ENCODE measurements around the gene SNCAIP.

The SNCAIP gene

DNA sequence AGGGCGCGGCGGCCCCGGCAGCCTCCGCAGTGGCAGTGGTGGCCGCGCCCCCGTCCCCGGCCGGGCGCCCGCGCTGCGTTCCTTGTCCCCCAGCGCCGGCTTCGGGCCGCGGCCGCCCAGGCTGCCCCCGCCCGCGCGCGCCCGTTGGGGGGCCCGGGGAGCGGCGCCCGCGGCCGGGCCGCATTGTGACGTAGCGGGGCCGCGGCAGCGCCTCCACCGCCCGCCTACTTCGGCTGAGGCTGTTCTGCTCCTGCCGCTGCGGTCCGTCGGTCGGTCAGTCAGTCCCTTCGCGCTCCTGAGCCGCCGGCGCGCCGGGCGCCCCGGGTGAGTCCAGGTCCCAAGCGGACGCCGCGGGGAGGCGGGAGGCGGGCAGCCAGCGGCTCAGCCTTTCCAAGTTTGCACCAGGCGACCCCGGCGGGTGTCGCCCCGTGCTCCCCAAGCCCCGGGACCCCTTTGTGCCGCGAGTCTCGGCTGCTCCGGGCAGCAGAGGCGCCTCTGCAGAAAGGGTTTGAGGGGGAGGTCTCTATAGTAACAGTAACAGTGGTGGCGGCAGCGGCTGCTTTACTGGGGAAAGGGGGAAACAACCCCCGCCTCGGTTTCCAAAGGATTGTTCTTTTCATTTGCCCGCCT, at the start of gene SNCAIP:
Gene SNCAIP (plus strand): TSS at position 277 of the 630 bp plus-strand sequence. CDS start 78,898 bp downstream, outside the sequence.
- peak; percentile 64 for DNase-seq

GRCh38 chr5:122263352-122264030, 48.5 kb upstream of the SNCAIP start:
- DNase-seq, result no peak

DNA sequence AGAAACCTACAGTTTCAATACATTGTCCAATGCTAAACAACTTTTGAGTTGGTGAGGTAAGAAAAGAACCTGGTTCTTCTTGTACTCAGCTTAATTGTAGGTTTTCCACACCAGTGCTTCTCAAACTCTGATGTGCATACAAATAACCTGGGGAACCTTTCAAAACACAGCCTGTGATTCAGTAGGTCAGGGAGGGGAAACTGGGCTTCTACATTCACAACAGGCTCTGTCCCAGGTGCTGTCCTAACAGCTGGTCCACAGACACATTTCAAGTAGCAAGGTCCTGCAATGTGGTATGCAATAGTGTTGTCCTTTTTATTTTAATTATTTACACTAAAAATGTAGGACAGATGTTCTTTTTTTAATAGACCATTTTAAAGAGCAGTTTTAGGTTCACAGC, 47.4 kb upstream of the SNCAIP start:
- no peak for DNase-seq

DNA sequence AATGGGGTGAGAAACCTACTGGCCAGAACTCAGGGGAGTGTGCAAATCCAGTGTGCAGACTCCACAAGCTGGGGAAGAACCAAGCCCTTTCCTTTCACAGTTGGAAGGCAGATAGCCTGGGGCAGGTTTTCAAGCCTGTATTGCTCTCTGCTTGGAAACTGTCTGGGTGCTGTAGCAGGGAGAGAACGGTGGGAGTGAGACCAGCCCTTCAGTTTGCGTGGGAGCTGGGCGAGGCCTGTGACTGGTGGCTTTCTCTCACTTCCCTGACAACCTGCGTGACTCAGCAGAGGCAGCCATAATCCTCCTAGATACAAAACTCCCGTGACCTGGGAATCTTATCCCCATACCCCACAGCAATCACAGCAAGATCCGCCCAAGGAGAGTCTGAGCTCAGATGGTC, 44.9 kb upstream of the SNCAIP start:
- no peak for DNase-seq

GRCh38 chr5:122273696-122274095, 38.3 kb upstream of the SNCAIP start:
- DNase-seq, result no peak

GRCh38 chr5:122283592-122283991, 28.4 kb upstream of the SNCAIP start:
- no peak for DNase-seq

- no peak for DNase-seq
Observed at GRCh38 chr5:122286541-122286940, 25.5 kb upstream of the SNCAIP start.

DNA sequence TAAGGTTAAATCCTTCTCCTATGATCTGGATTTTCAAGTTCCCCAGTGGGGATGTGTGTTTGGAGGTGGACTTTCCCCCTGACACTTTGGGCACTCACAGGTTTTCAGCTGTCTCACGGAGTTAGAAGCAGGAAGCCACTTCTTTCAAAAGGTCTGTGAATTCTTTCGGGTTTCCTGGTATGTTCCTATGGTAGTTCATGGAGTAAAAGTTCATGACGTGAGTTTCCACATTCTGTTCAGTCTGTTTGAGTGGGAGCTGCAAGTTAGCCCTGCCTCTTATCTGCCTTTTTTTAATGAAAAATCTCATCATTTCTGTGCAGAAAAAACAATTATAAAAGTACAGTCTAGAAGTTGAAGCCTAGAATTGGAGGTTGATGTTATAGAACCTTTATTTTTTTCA, 24.9 kb upstream of the SNCAIP start:
- DNase-seq, result no peak

DNA sequence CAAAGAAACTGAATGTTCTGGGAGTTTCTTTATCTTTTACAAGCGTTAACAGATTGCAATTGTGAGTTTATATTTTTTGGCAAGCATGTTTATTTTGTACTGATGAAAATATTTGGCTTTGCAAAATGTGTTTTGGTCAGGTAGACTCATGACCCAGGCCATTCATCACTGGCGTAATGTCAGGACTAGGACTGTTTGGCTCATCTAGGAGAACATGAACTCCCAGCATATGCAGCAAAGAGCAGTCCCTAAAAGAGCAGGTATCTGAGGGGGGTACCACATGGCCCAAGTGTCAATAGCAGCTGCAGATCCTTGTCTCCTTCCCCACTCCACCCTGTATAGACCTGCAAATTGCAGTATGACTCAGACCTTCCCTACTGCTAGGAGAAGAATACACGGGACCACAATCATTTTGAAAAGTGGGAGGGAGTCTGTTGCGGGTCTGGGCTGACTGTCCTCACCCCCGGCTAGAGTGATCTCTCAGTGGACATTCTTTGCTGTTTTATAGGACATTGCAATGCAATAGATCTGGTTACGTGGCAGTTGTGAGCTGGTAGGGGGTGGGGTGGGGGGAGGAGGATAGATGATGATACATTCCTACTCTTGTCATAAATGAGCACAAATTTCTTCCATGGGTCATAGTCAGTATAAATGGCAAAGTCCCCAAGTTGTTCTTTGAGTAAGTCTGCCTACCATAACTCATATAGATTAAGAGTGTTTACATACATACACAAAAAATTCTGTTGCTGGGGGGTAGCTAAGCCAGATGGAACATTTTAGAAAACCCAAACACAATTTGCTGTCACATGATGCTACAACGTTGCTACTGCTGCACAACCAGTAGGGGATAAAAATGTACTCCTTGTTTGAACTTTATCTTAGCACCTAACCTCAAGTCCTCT, 20.8 kb upstream of the SNCAIP start:
- no peak for DNase-seq

DNA sequence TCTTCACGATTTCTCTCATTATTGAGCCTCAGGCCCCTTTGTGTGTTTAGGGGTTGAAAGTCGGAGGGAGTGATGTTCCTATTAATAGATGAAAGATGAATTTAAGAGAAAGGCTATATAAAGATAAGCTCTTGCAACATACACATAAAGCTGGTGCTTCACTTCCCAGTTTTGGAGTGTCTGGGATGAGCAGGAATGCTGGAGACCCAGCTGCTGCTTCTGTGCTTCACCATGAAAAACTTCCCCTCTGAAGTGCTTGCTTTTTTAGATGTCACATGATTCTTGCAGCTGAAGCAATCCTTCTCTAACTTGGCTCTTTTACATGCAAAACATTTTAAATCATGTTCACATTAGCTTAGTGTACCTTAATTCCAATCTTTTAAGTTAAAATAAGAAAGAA, 19.7 kb upstream of the SNCAIP start:
- DNase-seq, result no peak

GRCh38 chr5:122295138-122295537, 16.9 kb upstream of the SNCAIP start:
- peak; percentile 18 for DNase-seq

- DNase-seq, result no peak
Observed at GRCh38 chr5:122296871-122297270, 15.2 kb upstream of the SNCAIP start.

GRCh38 chr5:122297587-122298298, 14.3 kb upstream of the SNCAIP start:
- DNase-seq, result no peak

- DNase-seq, result no peak
Observed at GRCh38 chr5:122300374-122300773, 11.7 kb upstream of the SNCAIP start.

DNA sequence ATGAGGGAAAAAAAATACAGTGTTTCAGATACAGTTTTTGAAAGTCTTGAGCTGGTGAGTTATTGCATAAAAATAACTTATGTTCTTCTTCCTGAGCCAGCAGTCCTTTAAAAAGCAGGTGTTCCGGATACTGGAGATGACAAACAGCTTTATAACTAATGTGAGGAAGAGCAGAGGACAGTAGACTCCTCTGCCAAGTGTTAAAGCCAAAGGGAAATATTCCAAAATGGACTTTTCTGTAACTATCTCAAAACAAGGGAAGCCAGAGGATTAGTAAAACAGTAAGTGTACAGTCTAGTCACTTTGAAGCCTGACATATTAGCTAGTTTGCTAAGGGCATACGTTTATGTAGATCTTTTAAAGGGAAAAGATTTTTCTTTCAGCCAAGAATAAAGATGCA, 11.0 kb upstream of the SNCAIP start:
- no peak for DNase-seq

- no peak for DNase-seq
Observed at GRCh38 chr5:122304471-122305215, 7.4 kb upstream of the SNCAIP start.

DNA sequence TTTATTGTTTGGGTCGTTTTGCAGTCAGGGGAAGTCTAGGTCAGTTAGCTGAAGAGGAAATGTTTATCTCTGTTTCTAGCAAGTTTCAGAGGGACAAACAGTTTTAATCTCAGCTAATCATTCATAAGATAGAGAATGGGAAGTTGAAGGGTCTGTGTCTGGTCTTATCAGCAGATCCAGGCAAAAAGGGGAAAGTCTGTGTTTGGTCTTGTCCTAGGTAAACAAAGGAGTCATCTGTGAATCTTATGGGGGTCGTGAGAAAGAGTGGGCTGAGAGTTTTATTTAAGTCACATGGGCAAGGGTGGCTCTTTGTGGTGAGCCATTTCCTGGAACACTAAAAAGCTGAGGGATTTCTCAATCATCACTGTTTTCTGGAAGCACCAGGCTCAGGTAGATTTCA, 5.6 kb upstream of the SNCAIP start:
- DNase-seq, result no peak

DNA sequence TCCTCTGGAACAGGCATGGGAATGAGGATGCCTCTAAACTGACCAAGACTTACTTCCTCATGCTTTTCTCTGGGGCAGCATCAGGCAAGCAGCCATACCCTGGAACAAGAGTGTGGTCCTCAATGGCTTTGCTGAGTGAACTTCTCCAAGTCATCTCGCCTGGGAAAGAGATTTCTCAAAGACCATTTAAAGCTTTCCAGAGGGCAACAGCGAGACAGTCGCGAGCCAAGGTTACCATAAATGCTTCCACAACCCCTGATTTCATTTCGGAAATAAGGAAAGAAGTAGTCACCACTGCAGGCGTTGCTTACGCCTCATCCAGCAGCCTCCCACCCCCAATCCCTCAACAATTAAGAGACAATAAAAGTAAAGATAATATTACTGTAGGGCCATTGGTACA, 1.1 kb upstream of the SNCAIP start:
- no peak for DNase-seq

DNA sequence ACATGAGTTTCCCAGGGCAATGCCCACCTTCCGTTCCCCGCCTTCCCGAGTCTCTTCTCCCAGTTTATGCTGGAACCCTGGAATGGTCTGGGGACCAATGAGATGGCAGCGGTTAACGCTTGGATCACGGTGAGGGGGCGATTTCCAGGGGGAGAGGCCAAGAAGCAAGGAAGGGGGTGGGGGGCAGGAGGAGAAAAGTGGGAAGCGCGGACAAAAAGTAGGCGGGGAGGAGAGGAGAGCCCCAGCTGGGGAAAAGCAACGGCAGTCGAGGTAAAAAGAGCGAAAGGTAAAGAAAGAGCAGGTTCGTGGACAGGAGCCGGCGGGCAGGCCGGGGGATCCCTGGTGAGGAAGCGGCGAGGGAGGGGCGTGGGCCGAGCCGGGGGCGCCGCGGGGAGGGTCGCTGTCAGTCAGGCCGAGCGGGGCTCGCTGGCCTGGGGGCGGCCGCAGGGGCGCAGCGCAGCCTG, 508 bp upstream of the SNCAIP start:
- peak; percentile 47 for DNase-seq

GRCh38 chr5:122312591-122313406, 762 bp downstream of the SNCAIP start:
- peak; percentile 68 for DNase-seq

DNA sequence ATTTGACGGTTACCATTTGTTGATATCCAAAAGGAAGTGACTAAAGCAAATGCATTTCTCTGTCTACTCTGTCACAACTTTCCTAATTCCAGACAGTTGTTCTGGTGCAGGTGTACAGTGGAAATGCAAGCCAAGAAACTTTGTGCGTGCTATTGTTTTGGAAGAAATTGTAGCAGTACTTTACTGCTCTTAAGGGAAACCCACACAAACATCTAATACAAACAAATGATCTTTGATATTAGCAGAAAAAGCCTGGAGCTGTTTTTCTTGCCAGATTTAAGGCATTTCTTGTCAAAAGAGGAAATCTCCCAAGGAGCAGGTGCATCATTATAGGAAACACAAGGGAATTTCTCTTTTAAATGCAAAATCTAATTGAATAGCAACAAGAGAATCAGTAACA, 2.0 kb downstream of the SNCAIP start:
- no peak for DNase-seq
